ENCODE data around the gene AZU1.
"Not testable (repeated sequence)": the region's sequence is repeated elsewhere in the genome, so short reads cannot be mapped to it uniquely, and the experiment has no call there.

Gene AZU1

DNA sequence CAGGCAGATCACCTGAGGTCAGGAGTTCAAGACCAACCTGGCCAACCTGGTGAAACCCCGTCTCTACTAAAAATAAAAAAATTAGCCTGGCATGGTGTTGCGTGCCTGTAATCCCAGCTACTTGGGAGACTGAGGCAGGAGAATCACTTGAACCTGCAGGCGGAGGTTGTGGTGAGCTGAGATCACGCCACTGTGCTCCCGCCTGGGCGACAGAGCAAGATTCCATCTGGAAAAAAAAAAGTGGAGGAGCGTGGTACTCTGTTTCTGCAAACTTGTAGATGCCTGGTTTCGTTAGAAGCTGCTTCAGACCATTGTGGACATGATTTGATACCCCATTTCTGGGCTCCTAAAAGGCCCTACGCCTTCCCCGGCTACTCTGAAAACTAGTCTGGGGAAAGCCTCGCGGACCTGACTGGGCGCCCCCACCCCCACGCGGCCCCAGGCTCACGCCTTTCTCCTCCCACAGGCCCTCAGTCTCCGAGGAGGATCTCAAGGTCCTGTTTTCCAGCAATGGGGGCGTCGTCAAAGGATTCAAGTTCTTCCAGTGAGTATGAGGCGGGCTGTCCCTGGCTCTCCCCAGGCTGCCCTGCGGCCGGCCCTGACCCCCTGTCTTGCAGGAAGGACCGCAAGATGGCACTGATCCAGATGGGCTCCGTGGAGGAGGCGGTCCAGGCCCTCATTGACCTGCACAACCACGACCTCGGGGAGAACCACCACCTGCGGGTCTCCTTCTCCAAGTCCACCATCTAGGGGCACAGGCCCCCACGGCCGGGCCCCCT lies 17.4 kb upstream of the AZU1 start:
- DNase-seq (ENCODE audit: low spot score) = peak; percentile 41

DNA sequence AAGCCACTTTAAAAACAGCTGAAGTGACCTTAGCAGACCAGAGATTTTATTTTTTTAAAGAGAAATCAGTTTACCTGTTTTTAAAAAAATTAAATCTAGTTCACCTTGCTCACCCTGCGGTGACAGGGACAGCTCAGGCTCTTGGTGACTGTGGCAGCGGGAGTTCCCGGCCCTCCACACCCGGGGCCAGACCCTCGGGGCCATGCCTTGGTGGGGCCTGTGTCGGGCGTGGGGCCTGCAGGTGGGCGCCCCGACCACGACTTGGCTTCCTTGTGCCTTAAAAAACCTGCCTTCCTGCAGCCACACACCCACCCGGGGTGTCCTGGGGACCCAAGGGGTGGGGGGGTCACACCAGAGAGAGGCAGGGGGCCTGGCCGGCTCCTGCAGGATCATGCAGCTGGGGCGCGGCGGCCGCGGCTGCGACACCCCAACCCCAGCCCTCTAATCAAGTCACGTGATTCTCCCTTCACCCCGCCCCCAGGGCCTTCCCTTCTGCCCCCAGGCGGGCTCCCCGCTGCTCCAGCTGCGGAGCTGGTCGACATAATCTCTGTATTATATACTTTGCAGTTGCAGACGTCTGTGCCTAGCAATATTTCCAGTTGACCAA lies 16.7 kb upstream of the AZU1 start:
- DNase-seq (ENCODE audit: low spot score) = peak; percentile 41

DNA sequence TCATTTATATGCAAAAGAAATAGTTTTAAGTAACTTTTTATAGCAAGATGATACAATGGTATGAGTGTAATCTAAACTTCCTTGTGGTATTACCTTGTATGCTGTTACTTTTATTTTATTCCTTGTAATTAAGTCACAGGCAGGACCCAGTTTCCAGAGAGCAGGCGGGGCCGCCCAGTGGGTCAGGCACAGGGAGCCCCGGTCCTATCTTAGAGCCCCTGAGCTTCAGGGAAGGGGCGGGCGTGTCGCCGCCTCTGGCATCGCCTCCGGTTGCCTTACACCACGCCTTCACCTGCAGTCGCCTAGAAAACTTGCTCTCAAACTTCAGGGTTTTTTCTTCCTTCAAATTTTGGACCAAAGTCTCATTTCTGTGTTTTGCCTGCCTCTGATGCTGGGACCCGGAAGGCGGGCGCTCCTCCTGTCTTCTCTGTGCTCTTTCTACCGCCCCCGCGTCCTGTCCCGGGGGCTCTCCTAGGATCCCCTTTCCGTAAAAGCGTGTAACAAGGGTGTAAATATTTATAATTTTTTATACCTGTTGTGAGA lies 16.1 kb upstream of the AZU1 start:
- peak; percentile 38 for DNase-seq (ENCODE audit: low spot score)

DNA sequence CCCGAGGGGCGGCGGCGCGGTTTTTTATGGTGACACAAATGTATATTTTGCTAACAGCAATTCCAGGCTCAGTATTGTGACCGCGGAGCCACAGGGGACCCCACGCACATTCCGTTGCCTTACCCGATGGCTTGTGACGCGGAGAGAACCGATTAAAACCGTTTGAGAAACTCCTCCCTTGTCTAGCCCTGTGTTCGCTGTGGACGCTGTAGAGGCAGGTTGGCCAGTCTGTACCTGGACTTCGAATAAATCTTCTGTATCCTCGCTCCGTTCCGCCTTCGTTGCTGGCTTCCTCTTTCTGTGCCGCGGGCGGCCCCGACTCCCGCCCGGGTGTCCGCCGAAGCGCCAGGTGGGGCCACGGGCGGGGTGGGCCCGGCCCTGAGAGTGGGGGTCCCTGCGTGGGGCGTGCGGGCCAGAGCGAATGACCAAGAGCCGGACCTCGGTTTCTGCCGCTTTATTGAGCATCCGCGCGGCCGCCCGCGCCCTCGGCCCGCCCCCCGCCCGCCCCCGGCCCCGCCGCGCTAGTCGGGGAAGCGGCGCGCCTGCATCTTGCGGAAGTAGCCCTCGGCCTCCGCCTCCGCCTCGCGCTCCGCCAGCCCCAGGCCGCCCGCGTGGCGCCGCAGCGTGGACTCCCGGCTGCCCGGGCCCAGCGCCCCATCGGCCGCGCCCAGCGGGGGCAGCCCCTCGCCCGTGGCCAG lies 15.4 kb upstream of the AZU1 start:
- peak; percentile 57 for DNase-seq (ENCODE audit: low spot score)

DNA sequence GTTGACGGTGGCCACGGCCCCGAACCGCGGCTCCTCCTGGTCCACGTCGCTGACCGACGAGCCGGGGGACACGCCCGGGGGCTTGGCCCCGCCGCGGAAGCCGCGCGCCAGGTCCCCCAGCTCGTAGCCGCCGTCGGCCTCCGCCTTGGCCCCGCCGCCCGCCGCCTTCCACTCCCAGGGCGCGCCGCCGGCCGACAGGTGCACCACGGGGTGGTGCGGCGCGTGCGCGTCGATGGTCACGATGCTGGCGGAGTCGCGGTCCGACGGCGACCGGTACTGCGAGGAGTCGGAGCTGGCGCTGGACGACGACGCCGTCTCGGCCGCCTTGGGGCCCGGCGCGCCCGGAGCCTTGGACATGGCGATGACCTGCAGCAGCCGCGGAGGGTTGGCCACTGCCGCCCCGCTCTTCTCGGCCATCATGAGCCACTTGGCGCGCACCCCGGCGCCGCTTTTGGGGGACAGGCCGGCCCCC lies 14.9 kb upstream of the AZU1 start:
- peak; percentile 35 for DNase-seq (ENCODE audit: low spot score)

DNA sequence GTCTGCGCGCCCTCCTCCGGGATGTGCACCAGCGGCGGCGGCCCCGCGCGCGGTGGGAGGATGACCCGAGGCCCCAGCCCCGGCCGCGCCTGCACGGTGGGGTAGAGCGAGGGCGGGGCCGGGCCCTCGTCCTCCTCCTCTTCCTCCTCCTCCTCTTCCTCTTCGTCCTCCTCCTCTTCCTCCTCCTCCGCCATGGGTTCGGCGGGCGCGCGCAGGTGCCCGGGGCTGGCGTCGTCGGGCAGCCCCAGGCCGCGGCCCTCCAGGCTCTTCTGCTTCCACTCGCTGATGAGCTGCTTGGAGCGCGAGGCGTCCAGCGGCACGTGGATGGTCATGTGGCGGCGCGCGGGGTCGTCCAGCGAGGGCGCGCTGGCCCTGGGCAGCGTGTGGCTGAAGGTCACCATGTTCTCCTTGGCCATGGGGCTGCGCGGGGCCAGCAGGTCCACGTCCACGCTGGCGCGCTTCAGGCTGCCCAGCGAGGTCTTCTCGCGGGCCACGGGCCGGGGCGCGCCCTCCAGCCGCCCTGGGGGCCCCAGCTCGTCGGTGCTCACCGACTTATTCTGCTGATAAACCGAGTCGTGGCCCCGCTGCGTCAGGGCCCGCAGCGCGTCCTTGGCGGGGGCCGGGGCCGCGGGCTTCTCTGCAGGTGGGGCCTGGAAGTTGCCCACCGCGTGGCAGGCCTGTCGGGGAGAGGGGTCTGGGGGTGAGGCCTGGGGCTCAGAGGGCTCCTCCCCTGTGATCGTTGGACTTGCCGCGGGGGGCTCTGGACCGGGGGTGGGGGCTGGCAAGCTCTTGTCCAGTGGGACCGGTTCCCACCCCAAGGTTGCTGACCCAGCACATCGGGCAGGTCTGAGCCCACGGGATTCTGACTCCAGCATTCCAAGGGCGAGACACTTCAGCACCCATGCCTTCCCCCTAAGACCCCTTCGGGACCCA lies 14.2 kb upstream of the AZU1 start:
- peak; percentile 56 for DNase-seq (ENCODE audit: low spot score)

DNA sequence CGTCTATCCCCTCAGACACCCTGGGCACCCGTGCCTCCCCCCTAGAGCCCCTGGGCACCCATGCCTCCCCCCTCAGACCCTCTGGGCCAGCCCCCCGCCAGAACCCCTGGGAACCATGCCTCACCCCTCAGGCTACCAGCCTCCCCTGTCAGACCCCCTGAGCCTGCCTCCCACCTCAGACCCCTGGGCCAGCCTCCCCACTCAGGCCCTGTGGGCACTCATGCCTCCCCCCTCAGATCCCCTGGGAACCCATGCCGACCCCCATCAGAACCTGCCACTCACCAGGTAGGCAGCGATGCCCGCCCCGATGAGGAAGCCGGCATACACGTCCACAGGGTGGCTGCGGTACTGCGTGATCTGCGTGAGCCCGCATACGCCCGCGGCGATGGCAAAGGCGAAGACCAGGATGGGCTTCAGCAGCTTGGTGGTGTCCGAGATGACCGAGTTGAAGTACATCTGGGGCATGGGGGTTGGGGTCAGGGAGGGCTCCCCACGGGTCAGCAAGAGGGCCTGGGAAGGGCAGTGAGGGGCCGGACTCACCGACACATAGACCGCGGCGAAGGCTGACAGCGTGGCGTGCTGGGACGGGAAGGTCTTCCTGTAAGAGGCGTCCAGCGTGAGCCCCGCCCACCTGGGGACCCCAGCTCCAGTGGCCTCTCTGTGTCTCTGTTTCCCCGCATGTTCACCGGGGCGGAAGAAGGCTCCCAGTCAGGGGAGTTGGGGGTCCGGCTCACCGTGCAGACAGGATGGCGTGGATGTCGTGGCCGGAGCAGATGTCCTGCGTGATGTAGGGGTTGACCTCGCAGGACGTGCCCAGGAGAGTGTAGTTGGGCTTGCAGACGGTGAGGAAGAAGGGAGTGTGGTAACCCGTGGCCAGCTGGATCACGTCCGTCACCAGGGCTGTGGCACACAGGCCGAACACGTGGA lies 13.2 kb upstream of the AZU1 start:
- DNase-seq (ENCODE audit: low spot score) = peak; percentile 64

DNA sequence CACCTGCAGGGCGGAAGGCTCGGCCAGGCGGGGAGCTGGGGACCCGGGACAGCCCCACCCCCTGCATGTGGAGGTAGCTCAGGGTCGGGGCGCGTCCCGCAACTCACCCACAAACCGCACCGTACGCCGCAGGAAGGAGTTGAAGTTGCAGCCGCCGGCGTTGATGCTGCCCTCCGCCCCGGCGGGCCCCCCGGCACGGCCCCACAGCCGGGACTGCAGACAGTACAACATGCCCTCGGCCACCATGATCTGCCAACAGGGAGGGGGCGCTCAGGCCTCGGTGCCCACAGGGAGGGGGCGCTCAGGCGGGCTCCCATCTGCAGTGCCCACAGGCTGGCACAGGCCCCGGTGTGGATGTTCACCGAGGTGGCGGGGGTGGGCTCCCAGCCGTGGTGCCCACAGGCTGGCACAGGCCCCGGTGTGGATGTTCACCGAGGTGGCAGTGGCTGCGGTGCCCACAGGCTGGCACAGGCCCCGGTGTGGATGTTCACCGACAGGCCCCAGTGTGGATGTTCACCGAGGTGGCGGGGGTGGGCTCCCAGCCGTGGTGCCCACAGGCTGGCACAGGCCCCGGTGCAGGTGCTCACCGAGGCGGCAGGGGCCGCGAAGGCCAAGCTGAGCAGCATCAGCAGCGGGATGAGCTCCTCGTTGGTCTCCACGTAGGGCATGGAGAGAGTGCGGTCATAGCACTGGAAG lies 12.4 kb upstream of the AZU1 start:
- peak; percentile 43 for DNase-seq (ENCODE audit: low spot score)

DNA sequence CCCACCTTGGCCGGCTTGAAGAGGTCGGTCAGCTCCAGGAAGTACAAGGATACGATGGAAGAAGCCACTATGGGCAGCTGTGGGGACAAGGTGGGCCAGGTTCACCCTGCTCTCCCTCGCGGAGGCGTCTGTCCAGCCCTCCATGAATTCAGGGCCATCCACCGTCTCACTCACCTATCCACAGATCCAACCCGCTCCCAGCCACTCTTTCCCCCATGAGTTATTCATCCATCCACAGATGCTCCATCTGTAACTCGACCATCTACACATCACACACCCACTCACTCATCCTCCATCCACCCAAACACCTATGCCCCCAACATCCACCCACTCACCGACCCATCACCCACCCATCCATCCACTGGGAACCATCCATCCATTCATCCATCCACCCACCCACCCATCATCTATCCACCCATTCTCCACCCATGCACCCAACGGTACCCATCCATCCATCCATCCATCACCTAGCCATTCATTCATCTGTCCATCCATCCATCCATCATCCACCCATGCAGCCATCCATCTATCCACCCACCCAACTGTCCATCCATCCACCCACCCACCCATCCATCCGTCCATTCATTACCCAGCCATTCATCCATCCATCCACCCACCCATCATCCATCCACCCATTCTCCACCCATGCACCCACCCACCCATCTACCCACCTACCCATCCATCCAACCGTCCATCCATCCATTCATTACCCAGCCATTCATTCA lies 11.7 kb upstream of the AZU1 start:
- DNase-seq (ENCODE audit: low spot score) = no peak

DNA sequence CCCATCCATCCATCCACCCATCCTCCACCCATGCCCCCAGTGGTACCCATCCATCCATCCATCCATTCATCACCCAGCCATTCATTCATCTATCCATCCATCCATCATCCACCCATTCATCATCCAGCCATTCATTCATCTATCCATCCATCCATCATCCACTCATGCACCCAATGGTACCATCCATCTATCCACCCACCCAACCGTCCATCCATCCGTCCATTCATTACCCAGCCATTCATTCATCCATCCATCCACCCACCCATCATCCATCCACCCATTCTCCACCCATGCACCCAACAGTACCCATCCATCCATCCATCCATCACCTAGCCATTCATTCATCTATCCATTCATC lies 11.2 kb upstream of the AZU1 start:
- DNase-seq (ENCODE audit: low spot score) = no peak

DNA sequence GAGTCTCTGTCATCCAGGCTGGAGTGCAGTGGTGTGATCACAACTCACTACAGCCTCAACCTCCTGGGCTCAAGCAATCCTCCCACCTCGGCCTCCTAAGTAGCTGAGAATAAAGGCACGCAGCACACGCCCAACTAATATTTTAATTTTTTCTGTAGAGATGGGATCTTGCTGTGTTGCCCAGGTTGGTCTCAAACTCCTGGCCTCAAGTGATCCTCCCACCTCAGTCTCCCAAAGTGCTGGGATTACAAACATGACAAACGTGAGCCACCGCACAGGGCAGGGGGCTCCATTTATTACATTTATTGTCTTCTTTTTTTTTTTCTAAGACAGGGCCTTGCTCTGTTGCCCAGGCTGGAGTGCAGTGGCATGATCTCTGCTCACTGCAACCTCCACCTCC lies 7.4 kb upstream of the AZU1 start:
- DNase-seq (ENCODE audit: low spot score) = not testable (repeated sequence)

DNA sequence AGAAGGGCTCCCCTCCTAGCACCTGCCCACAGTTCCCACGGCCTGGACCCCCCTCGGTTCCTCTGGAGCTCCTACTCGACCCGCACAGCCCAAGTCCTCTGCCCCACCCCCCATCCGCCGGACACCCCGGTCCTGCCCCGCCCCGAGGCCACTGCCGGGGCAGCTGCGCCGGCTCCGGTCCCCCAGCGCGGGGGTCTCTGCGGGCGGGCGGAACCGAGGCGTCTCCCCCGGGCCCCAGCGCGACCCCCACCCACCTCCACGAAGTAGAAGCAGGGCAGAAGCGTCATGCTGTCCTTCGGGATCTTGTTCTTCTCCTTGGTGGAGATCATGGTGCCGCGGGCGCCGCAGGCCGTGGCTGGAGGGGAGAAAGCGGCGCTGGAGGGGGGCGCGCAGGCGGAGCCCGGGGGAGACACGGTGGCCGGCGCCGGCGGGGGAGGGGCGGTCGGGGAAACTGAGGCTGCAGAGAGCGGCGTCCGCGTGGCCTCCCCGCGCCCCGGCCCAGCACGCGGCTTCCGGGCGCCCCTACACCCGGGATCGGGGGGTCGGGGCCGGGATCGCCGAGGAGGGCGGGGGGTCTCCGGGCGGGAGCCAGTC lies 6.3 kb upstream of the AZU1 start:
- DNase-seq (ENCODE audit: low spot score) = peak; percentile 77

DNA sequence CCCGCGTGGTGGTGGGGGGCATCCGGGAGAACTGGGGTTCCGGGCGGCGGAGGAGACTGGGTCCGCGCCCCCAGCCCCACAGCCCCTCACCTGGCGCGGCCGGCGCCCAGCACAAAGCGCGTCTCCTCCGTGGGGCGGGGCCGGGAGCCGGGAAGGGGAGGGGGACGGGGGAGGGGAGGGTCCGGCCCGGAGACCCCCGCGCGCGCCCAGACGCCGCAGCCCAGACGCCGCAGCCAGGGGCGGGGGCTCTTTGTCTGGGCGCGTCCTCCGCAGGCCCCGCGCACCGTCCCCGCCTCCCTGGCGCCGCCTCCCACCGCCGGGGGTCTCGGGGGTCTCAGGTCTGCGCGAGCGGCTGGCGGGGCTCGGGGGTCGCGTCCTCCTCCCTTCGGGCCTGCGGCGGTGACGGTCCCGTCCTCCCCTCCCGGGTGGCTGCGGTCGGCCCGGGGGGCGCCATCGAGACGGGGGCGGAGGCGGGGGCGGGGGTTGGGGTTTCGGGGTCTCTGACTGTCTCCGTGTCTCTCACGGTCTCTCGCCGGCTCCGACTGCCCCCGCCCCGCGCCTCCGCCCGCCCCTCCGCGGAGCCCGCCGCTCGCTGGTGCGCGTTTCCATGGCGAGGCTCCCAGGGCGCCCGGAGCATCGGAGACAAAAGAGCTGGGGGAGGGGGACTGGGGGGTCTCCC lies 5.7 kb upstream of the AZU1 start, which contains the start of gene PLPPR3:
PLPPR3 (minus strand) TSS at position 131 of the 679 bp plus-strand sequence. CDS start 396 bp downstream, outside the sequence.
- no peak for DNase-seq (ENCODE audit: low spot score)

DNA sequence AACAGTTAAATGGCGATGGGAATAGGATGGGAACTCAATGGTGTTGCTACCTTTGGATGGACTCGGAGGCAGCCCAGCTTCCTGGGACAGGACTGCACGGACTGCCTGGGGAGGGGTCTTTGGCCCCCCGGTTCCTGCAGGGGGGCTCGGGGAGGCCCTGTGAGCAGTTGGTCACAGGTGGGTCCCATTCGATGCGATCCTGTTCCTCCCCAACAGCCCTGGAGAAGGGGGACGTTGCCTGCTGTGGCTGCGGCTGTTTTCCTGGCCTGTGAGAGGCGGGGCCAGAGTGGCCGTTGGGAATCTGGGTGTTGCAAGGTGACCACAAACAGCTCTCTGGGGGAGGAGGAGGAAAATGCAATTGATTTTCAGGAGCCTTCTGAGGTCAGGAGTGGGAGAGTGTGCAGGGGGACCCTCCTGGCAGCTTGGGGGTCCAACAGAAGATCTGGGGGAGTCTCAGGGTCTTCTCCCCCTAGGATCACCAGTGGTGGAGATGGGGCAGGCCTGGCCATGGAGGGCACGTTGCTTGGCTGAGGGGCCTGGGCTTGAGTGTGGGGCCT lies 4.0 kb upstream of the AZU1 start:
- peak; percentile 85 for DNase-seq (ENCODE audit: low spot score)

DNA sequence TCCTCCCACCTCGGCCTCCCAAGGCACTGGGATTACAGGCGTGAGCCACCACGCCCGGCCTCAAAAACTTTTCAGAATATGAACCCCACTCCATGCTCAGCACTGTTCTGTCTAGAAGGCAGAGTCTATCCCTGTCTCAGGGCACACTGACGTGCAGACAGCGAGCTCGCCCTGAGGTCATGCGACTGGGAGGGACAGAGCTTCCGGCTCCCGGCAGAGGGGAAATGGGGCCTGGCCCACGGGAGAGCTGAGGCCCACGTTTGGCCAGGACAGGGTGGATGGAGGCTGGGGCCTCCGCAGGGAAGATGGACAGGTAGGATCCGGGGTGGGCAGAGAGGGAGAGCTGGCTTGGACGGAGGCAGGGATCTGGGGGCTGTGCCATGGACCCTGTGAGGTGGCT lies 2.8 kb upstream of the AZU1 start:
- no peak for DNase-seq (ENCODE audit: low spot score)

DNA sequence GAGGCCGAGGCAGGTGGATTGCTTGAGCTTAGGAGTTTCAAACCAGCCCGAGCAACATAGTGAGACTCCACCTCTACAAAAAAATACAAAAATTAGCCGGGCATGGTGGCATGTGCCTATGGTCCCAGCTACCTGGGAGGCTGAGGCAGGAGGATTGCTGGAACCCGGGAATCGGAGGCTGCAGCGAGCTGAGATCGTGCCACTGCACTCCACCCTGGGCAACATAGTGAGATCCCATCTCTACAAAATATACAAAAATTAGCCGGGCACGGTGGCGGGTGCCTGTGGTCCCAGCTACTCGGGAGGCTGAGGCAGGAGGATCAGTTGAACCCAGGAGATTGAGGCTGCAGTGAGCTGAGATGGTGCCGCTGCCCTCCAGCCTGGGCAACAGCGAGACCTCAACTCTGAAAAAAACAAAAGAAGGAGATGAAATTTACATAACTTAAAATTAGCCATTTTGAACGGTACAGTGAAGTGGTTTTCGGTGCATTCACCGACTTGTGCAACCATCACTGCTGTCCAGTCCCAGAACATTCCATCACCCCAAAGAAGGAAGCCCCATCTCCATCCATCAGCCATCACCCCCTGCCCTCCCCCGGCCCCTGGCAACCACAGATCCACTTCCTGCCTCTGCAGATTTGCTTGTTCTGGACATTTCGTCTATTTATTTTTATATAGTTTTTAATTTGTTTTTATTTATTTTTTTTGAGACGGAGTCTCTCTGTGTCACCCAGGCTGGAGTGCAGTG lies 1.6 kb upstream of the AZU1 start:
- DNase-seq (ENCODE audit: low spot score) = no peak

DNA sequence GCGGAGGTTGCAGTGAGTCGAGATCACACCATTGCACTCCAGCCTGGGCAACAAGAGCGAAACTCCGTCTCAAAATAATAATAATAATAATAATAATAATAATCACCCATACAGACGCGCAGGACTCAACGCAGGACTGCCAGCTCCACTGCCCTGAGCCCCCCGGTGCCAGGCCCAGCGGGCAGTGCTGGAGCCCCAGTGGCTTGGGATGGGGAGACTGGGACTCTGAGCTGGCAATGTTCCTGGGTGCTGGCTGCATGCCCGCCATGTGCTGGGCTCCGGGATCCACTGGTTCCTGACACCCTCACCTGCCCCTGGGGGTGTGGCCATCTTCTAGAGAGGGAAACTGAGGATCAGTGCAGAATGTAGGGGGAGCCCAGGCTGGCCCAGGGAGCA lies 325 bp upstream of the AZU1 start:
- DNase-seq (ENCODE audit: low spot score) = no peak
